WTC11 (cell line): ENCODE data around the gene SPEM1.

Source experiments
- CREB1 ChIP-seq: sonication (generic); formaldehyde crosslinking; IDR thresholded peaks from 2 replicates; pipeline ENCODE4 v1.8.0; 2023; ENCODE audit warnings: mild to moderate bottlenecking, missing genetic modification reagents
- GTF2I ChIP-seq: fragments of 250-450 bp; sonication (Bioruptor Pico); conservative IDR thresholded peaks from 2 replicates; pipeline ENCODE4 v1.4.0; 2021; ENCODE audit warnings: mild to moderate bottlenecking
- TEAD4 ChIP-seq: sonication (generic); formaldehyde crosslinking; IDR thresholded peaks from 2 replicates; pipeline ENCODE4 v1.8.0; 2022; ENCODE audit warnings: mild to moderate bottlenecking, missing genetic modification reagents
- TF ChIP-seq, protein P1 (sequence below): sonication (generic); formaldehyde crosslinking; IDR thresholded peaks from 2 replicates; pipeline ENCODE4 v1.8.0; 2022; ENCODE audit warnings: mild to moderate bottlenecking, missing genetic modification reagents

DNA sequence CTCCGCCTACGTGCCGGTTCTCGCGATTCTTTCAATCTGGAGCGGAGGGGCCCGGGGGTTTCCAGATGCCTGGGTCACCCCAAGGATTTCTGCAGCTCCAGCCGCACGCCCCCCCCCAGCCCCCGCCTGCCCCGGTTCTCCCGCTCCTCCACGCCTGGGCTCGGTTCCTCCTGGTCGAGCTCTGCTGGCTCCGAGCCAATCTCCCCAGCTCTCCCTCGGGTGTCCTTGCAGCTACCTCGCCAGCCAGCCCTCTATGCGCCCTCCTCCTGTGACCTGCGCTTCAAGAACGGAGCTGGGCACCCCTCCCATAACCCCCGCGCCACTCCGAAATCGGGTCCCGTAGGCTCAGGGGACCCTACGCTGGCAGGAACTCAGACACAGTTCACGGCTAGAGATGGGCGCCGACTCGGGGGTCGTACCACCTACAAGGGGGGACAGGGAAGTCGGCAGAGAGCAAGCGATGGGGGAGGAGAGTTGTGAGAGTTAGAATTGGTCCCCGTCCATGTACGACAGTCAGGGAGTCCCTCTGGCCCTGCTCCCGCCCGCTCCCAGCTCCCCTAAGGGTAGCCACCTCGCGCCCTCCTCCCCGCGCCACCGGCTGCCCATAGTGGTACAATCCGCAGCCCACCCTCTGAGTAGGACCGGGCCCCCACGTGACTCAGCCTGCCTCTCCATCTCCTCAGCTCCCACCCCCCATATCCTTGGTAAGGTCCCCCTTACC lies 20.1 kb downstream of the SPEM1 start:
- TF ChIP-seq CREB1 (no peak), GTF2I (CRISPR knock-in tag) (no peak), TEAD4 (CRISPR knock-in tag) (no peak)
- TF ChIP-seq, protein P1, sequence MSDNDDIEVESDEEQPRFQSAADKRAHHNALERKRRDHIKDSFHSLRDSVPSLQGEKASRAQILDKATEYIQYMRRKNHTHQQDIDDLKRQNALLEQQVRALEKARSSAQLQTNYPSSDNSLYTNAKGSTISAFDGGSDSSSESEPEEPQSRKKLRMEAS (CRISPR knock-in tag) = peak; percentile 82
